ENCODE data around the gene METRNL. TPM values are rescaled to one million over a fixed set of nuclear protein-coding genes. Genes with fewer than 3 reads are reported as not detected.

The METRNL gene
- total RNA-seq, 1 experiment from 2014 or later = 44.6 TPM

DNA sequence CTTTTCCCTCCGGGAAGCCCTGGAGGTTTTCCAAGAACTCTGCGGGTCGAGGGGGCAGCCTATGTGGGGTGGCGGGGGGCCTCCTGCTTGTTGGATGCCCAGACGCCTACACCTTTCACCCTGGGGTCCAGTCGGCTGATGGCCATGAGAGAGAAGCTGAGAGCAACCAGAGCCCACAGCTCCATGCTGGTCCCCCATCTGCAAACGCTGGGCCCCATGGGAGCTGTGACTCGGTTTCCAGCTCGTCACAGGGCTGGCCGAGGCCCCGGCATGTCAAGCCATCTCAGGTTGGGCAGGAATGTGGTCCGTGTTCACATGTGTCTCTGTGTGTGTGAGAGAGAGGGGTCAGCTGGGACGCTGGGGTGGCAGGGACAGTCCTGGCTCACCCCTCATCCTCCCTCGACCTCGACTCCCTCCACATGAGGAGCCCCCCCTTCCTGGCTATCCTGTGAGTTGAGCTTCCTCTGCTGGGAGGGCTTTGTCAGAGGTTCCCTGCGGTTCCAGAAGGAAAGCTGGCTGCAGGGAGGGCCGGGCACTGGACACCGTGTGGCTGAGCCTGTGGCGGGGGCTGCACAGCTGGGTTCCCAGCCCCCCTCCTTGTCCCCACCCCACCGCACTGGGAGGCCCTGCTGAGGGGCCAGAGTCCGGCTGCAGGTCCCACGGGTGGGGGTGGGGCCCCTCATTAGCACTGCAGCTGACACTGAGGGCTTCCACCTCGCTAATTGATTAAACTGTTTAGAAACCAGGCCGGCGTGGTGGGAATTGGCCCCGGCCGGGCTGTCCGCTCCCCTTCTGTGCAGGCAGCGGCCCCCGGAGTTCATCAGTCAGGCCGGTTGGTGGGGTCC, 19.1 kb downstream of the METRNL start:
- no peak overlapping the region for H3K4me3 ChIP-seq
- H3K4me2 ChIP-seq = no peak overlapping the region
- TF ChIP-seq EZH2 (IDR thresholded peaks at IDR 0.05; ENCODE audit: low read depth) = no peak
- TF ChIP-seq, protein P1, sequence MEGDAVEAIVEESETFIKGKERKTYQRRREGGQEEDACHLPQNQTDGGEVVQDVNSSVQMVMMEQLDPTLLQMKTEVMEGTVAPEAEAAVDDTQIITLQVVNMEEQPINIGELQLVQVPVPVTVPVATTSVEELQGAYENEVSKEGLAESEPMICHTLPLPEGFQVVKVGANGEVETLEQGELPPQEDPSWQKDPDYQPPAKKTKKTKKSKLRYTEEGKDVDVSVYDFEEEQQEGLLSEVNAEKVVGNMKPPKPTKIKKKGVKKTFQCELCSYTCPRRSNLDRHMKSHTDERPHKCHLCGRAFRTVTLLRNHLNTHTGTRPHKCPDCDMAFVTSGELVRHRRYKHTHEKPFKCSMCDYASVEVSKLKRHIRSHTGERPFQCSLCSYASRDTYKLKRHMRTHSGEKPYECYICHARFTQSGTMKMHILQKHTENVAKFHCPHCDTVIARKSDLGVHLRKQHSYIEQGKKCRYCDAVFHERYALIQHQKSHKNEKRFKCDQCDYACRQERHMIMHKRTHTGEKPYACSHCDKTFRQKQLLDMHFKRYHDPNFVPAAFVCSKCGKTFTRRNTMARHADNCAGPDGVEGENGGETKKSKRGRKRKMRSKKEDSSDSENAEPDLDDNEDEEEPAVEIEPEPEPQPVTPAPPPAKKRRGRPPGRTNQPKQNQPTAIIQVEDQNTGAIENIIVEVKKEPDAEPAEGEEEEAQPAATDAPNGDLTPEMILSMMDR (conservative IDR thresholded peaks at IDR 0.05) = no peak
- no peaks in the 10 kb centered on the region for H3K9me3 ChIP-seq (ENCODE audit: insufficient read depth, low read depth)
- no peak for DNase-seq
- no peaks in the 10 kb centered on the region for H3K9me2 ChIP-seq (ENCODE audit: insufficient read depth)
- H3K27me3 ChIP-seq (ENCODE audit: insufficient read depth, low read depth) = no peaks in the 10 kb centered on the region
- no peak overlapping the region for H3K27ac ChIP-seq
- H3K79me2 ChIP-seq (ENCODE audit: low read depth) = no peaks in the 10 kb centered on the region
- no peaks in the 10 kb centered on the region for H3K36me3 ChIP-seq (ENCODE audit: low read depth)
- H2AFZ ChIP-seq = no peak overlapping the region
- POLR2A ChIA-PET (ENCODE audit: unreplicated experiment) = no interaction called here
- peaks cover 24% of the 10 kb centered on the region for H3K4me1 ChIP-seq (replicated peaks; ENCODE audit: insufficient read depth)
- intact Hi-C loops (cut with micrococcal nuclease; ENCODE audit: unreplicated experiment) = no loop called here
- CTCF ChIA-PET = no interaction called here
- no peaks in the 10 kb centered on the region for H4K20me1 ChIP-seq (ENCODE audit: insufficient read depth)
- no TSS peak for BruUV-seq (replicated peaks)
- no peaks in the 10 kb centered on the region for H3F3A ChIP-seq (ENCODE audit: insufficient read depth, low read depth)

- BruUV-seq (replicated peaks) = no TSS peak
- Histone ChIP-seq H2AFZ (no peak overlapping the region), H3K27me3 (ENCODE audit: insufficient read depth, low read depth) (no peaks in the 10 kb centered on the region), H3K9me2 (ENCODE audit: insufficient read depth) (no peaks in the 10 kb centered on the region), H3K27ac (no peak overlapping the region), H3F3A (ENCODE audit: insufficient read depth, low read depth) (peaks cover 4% of the 10 kb centered on the region; the same call in 1 of the 2 replicates), H3K36me3 (ENCODE audit: low read depth) (no peaks in the 10 kb centered on the region), H3K4me3 (no peak overlapping the region), H3K4me1 (replicated peaks; ENCODE audit: insufficient read depth) (peaks cover 24% of the 10 kb centered on the region), H3K4me2 (no peak overlapping the region), H3K79me2 (ENCODE audit: low read depth) (no peaks in the 10 kb centered on the region), H4K20me1 (ENCODE audit: insufficient read depth) (no peaks in the 10 kb centered on the region), H3K9me3 (ENCODE audit: insufficient read depth, low read depth) (no peaks in the 10 kb centered on the region)
- ChIA-PET CTCF (no interaction called here), POLR2A (ENCODE audit: unreplicated experiment) (no interaction called here)
- intact Hi-C loops (cut with micrococcal nuclease; ENCODE audit: unreplicated experiment) = no loop called here
- no peak for DNase-seq
- no peak for TF ChIP-seq EZH2 (IDR thresholded peaks at IDR 0.05; ENCODE audit: low read depth)
- TF ChIP-seq, protein P1 (conservative IDR thresholded peaks at IDR 0.05) = no peak
These were observed 19.7 kb downstream of the METRNL start for GRCh38 chr17:83099086-83099555.

GRCh38 chr17:83099570-83100181, 20.3 kb downstream of the METRNL start:
- Histone ChIP-seq H3K4me2 (peak overlapping the region; percentile 44; the same call in 1 of the 2 replicates), H4K20me1 (ENCODE audit: insufficient read depth) (no peaks in the 10 kb centered on the region), H3K4me1 (replicated peaks; ENCODE audit: insufficient read depth) (peaks cover 24% of the 10 kb centered on the region), H3K9me2 (ENCODE audit: insufficient read depth) (no peaks in the 10 kb centered on the region), H3K9me3 (ENCODE audit: insufficient read depth, low read depth) (no peaks in the 10 kb centered on the region), H3K4me3 (no peak overlapping the region), H3K27me3 (ENCODE audit: insufficient read depth, low read depth) (no peaks in the 10 kb centered on the region), H3K79me2 (ENCODE audit: low read depth) (no peaks in the 10 kb centered on the region), H2AFZ (no peak overlapping the region), H3F3A (ENCODE audit: insufficient read depth, low read depth) (peaks cover 8% of the 10 kb centered on the region; the same call in 1 of the 2 replicates), H3K27ac (no peak overlapping the region), H3K36me3 (ENCODE audit: low read depth) (no peaks in the 10 kb centered on the region)
- ChIA-PET CTCF (no interaction called here), POLR2A (ENCODE audit: unreplicated experiment) (interaction anchor here (0.7 kb wide), 1 partner anchor 90 kb away, joined by 4 read pairs; no protein-coding TSS in a partner anchor)
- intact Hi-C loops (cut with micrococcal nuclease; ENCODE audit: unreplicated experiment) = no loop called here
- TF ChIP-seq, protein P1 (conservative IDR thresholded peaks at IDR 0.05) = no peak
- TF ChIP-seq EZH2 (IDR thresholded peaks at IDR 0.05; ENCODE audit: low read depth) = no peak
- peak in 1 of 2 experiments; percentile 62 for DNase-seq
- BruUV-seq (replicated peaks) = no TSS peak

Measured in PC-9 (cell line).